Transverse colon (tissue), 4 donors: ENCODE data around the gene FAM83D. TPM values are rescaled to one million over a fixed set of nuclear protein-coding genes. Genes with fewer than 3 reads are reported as not detected.

Experiments
- DNase-seq: peaks from one replicate; pipeline ENCODE4 v3.0.0-alpha.2; 2019
- H3K27ac ChIP-seq, 4 donors: fragments of 200-600 bp; sonication (generic); 2 replicates each; pipeline ENCODE4 v1.5.1; 2016 to 2018; ENCODE audit warnings: inconsistent platforms in 4 of 4
- H3K27me3 ChIP-seq: fragments of 200-600 bp; sonication (generic); 2 replicates; pipeline ENCODE4 v1.5.1; 2017; ENCODE audit warnings: inconsistent platforms
- H3K36me3 ChIP-seq, 4 donors: fragments of 200-600 bp; sonication (generic); 2 replicates each; pipeline ENCODE4 v1.5.1; 2017 to 2019; ENCODE audit warnings: inconsistent platforms in 4 of 4
- H3K4me1 ChIP-seq, 4 donors: fragments of 200-600 bp; sonication (generic); 2 replicates each; pipeline ENCODE4 v1.5.1; 2017 to 2020; ENCODE audit warnings: inconsistent platforms in 4 of 4
- H3K4me3 ChIP-seq, 4 donors: fragments of 200-600 bp; sonication (generic); 1 replicate in 1 of 4; 2 replicates in 3 of 4; pipeline versions ENCODE4 v1.5.1 to v1.6.1; 2017 to 2019; ENCODE audit warnings: inconsistent platforms in 4 of 4
- H3K9me3 ChIP-seq, 2 donors: fragments of 200-600 bp; sonication (generic); 2 replicates each; pipeline ENCODE4 v1.5.1; 2017 to 2019; ENCODE audit warnings: inconsistent platforms in 2 of 2
- CTCF ChIP-seq, 5 experiments: fragments of 200-600 bp in 3 of 5; fragments of 450-650 bp in 2 of 5; sonication (generic) in 3 of 5; IDR thresholded peaks; 1 replicate in 2 of 5; 2 replicates in 3 of 5; pipeline ENCODE4 v1.5.1; 2016 to 2017; ENCODE audit warnings: antibody characterized with exemption in 5 of 5, inconsistent platforms in 3 of 5, mild to moderate bottlenecking in 2 of 5, moderate library complexity in 1 of 5
- EP300 ChIP-seq: sonication (generic); formaldehyde crosslinking; IDR thresholded peaks from one replicate; pipeline ENCODE4 v1.6.1; 2017; ENCODE audit warnings: antibody characterized with exemption, low read depth
- POLR2A ChIP-seq: fragments of 450-650 bp; IDR thresholded peaks from one replicate; pipeline ENCODE4 v1.6.1; 2016; ENCODE audit warnings: antibody characterized with exemption, mild to moderate bottlenecking, moderate library complexity
- POLR2AphosphoS5 ChIP-seq, 3 donors: sonication (generic); formaldehyde crosslinking; IDR thresholded peaks; one replicate each; pipeline ENCODE4 v1.6.1; 2016; ENCODE audit warnings: antibody characterized with exemption in 3 of 3
- WGBS, 2 donors: methylation state at CpG; one replicate each; pipeline ENCODE4 v1.1.5; 2018; ENCODE audit warnings: low coverage in 1 of 2; 5-methylcytosine and 5-hydroxymethylcytosine counted together
- in situ Hi-C, 4 donors: fragments of 200-750 bp; cut with MboI; loops; one replicate each; pipeline versions ENCODE4 v1.15.0 to v1.15.1; 2017; ENCODE audit warnings: low sequenced_read_pairs in 3 of 4, low pct_ligation_motif_present in 1 of 4, low pct_unique_long_range_greater_than_20kb in 1 of 4
- intact Hi-C: fragments of 100-400 bp; cut with DNase I; formaldehyde crosslinking; loops from one replicate; pipeline ENCODE4 v1.15.1; 2023; ENCODE audit warnings: low total_unique reads
- total RNA-seq, 4 donors: library from RNA; depleted of rRNA; stranded (reverse); fragments of >200 nt; gene quantifications; one replicate each; pipeline ENCODE4 v1.1.0, GENCODE V29; 2016

Gene FAM83D
- total RNA-seq, 4 donors from 2014 or later = 7.2 to 42.3 (median 19.6) TPM

- DNase-seq = no peak
- in situ Hi-C loops = no loop called here
- Histone ChIP-seq H3K4me3 (peak overlapping the region in 3 of 4 donors; percentile 91 to 93 (median 91)), H3K9me3 (no peaks in the 10 kb centered on the region), H3K4me1 (peaks cover 7 to 29% (median 17%) of the 10 kb centered on the region in 4 donors), H3K27me3 (no peaks in the 10 kb centered on the region), H3K36me3 (no peaks in the 10 kb centered on the region), H3K27ac (peak overlapping the region; percentile 92 to 95 (median 95))
- 0 to 5% methylated on average over 3 to 5 of the region's 5 CpGs for WGBS, 2 donors
- intact Hi-C loops = no loop called here
- TF ChIP-seq EP300 (no peak), CTCF (IDR thresholded peaks at IDR 0.05) (peak in 1 of 5 experiments; percentile 22)
Observed at GRCh38 chr20:38962928-38963401, 36.7 kb downstream of the FAM83D start.

DNA sequence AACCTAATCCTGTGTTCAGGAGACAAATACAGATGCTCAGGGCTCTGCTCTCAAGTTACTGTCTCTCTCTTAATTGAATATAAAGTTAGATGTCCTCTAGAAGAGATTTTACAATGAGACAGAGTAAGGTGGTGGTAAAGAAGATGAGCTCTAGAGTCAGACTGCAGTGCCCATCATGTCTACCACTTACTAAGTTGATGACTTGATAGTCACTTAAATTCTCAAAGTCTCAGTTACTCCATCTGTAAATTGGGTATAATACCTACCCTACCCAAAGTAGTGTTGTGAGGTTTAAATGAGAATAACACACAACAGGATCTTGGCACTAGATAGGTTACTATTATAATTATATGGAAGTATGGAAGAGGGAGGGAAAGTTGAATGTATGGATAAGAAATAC, 37.5 kb downstream of the FAM83D start:
- no peak for DNase-seq
- intact Hi-C loops = no loop called here
- Histone ChIP-seq H3K36me3 (no peaks in the 10 kb centered on the region), H3K4me3 (no peak overlapping the region), H3K9me3 (no peaks in the 10 kb centered on the region), H3K4me1 (peaks cover 14 to 37% (median 25%) of the 10 kb centered on the region in 4 donors), H3K27ac (peak overlapping the region in 1 of 4 donors; percentile 95), H3K27me3 (no peaks in the 10 kb centered on the region)
- in situ Hi-C loops = no loop called here
- TF ChIP-seq POLR2A (no peak), POLR2AphosphoS5 (IDR thresholded peaks at IDR 0.05) (no peak), EP300 (no peak)

- no peak for TF ChIP-seq CTCF (IDR thresholded peaks at IDR 0.05)
- no peak overlapping the region for H3K27ac ChIP-seq
- no peaks in the 10 kb centered on the region for H3K27me3 ChIP-seq
- H3K4me3 ChIP-seq = no peak overlapping the region
- no peaks in the 10 kb centered on the region for H3K36me3 ChIP-seq
- H3K9me3 ChIP-seq = no peaks in the 10 kb centered on the region
- intact Hi-C loops (no loop called here), in situ Hi-C loops (no loop called here)
- H3K4me1 ChIP-seq = peaks cover 21 to 49% (median 39%) of the 10 kb centered on the region in 4 donors
- no peak for DNase-seq
Observed at GRCh38 chr20:38965264-38965663, 39.0 kb downstream of the FAM83D start.

DNA sequence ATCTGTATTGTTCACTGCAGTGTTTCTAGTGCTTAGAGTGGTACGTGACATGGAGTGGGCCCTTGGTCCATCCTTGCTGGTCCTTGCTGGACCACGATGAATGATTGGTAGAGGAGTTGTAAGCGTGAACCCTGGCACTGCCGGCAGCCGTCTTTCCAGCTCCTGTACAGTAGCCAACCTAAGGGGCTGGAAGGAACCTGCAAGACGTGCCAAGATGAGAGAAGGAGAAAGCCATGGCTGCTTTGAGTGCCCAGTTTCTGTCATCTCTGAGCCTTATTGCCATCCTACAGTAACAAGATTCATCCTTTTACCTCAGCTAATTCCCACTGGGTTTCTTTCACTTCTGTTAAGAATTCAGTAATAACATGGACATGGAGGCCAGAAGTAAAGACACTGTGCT, 41.9 kb downstream of the FAM83D start:
- WGBS, 2 donors = 71 to 91% methylated on average over 1 to 6 of the region's 6 CpGs
- Histone ChIP-seq H3K9me3 (no peaks in the 10 kb centered on the region), H3K36me3 (peaks cover 0 to 4% (median 0%) of the 10 kb centered on the region in 4 donors), H3K27ac (peak overlapping the region; percentile 73 to 85 (median 83)), H3K27me3 (no peaks in the 10 kb centered on the region), H3K4me1 (peaks cover 18 to 45% (median 32%) of the 10 kb centered on the region in 4 donors), H3K4me3 (no peak overlapping the region)
- no peak for DNase-seq
- in situ Hi-C loops (no loop called here), intact Hi-C loops (no loop called here)
- TF ChIP-seq POLR2A (no peak), EP300 (no peak), CTCF (IDR thresholded peaks at IDR 0.05) (no peak), POLR2AphosphoS5 (IDR thresholded peaks at IDR 0.05) (no peak)

GRCh38 chr20:38969708-38970107, 43.5 kb downstream of the FAM83D start:
- DNase-seq = peak; percentile 57

More at GRCh38 chr20:38969708-38970107, 43.5 kb downstream of the FAM83D start:
- Histone ChIP-seq H3K4me3 (no peak overlapping the region), H3K4me1 (peaks cover 17 to 44% (median 30%) of the 10 kb centered on the region in 4 donors), H3K36me3 (peaks cover 0 to 4% (median 0%) of the 10 kb centered on the region in 4 donors), H3K9me3 (no peaks in the 10 kb centered on the region), H3K27ac (peak overlapping the region; percentile 73 to 85 (median 83)), H3K27me3 (no peaks in the 10 kb centered on the region)
- TF ChIP-seq POLR2AphosphoS5 (IDR thresholded peaks at IDR 0.05) (peak in 2 of 3 donors; percentile 72 to 75), POLR2A (peak; percentile 6), EP300 (peak; percentile 77), CTCF (IDR thresholded peaks at IDR 0.05) (no peak)
- in situ Hi-C loops (no loop called here), intact Hi-C loops (no loop called here)
- WGBS, 2 donors = 43% methylated on average over 4 of the region's 4 CpGs; no CpG with 5 or more reads in 1 of the 2 donors
